HG02870 (cell line): ENCODE measurements around the gene FZD1.

Source experiments
- ATAC-seq: cut with Tn5 transposase; IDR thresholded peaks from one replicate; pipeline ENCODE4 v1.9.1; 2021; ENCODE audit warnings: mild to moderate bottlenecking, moderate library complexity; ENCODE audit not compliant: unreplicated experiment

The FZD1 gene

DNA sequence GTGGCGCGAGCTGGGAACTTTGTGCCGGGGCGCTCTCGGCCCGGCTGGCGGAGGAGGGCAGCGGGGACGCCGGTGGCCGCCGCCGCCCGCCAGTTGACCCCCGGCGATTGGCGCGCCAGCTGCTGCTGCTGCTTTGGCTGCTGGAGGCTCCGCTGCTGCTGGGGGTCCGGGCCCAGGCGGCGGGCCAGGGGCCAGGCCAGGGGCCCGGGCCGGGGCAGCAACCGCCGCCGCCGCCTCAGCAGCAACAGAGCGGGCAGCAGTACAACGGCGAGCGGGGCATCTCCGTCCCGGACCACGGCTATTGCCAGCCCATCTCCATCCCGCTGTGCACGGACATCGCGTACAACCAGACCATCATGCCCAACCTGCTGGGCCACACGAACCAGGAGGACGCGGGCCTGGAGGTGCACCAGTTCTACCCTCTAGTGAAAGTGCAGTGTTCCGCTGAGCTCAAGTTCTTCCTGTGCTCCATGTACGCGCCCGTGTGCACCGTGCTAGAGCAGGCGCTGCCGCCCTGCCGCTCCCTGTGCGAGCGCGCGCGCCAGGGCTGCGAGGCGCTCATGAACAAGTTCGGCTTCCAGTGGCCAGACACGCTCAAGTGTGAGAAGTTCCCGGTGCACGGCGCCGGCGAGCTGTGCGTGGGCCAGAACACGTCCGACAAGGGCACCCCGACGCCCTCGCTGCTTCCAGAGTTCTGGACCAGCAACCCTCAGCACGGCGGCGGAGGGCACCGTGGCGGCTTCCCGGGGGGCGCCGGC lies 870 bp downstream of the FZD1 start:
- ATAC-seq: peak; percentile 34

DNA sequence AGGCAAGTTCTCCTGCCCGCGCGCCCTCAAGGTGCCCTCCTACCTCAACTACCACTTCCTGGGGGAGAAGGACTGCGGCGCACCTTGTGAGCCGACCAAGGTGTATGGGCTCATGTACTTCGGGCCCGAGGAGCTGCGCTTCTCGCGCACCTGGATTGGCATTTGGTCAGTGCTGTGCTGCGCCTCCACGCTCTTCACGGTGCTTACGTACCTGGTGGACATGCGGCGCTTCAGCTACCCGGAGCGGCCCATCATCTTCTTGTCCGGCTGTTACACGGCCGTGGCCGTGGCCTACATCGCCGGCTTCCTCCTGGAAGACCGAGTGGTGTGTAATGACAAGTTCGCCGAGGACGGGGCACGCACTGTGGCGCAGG lies 1.4 kb downstream of the FZD1 start:
- ATAC-seq: no peak

DNA sequence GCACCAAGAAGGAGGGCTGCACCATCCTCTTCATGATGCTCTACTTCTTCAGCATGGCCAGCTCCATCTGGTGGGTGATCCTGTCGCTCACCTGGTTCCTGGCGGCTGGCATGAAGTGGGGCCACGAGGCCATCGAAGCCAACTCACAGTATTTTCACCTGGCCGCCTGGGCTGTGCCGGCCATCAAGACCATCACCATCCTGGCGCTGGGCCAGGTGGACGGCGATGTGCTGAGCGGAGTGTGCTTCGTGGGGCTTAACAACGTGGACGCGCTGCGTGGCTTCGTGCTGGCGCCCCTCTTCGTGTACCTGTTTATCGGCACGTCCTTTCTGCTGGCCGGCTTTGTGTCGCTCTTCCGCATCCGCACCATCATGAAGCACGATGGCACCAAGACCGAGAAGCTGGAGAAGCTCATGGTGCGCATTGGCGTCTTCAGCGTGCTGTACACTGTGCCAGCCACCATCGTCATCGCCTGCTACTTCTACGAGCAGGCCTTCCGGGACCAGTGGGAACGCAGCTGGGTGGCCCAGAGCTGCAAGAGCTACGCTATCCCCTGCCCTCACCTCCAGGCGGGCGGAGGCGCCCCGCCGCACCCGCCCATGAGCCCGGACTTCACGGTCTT lies 1.9 kb downstream of the FZD1 start:
- ATAC-seq: no peak

- ATAC-seq: no peak
Measured at GRCh38 chr7:91266689-91267090, 2.5 kb downstream of the FZD1 start.

DNA sequence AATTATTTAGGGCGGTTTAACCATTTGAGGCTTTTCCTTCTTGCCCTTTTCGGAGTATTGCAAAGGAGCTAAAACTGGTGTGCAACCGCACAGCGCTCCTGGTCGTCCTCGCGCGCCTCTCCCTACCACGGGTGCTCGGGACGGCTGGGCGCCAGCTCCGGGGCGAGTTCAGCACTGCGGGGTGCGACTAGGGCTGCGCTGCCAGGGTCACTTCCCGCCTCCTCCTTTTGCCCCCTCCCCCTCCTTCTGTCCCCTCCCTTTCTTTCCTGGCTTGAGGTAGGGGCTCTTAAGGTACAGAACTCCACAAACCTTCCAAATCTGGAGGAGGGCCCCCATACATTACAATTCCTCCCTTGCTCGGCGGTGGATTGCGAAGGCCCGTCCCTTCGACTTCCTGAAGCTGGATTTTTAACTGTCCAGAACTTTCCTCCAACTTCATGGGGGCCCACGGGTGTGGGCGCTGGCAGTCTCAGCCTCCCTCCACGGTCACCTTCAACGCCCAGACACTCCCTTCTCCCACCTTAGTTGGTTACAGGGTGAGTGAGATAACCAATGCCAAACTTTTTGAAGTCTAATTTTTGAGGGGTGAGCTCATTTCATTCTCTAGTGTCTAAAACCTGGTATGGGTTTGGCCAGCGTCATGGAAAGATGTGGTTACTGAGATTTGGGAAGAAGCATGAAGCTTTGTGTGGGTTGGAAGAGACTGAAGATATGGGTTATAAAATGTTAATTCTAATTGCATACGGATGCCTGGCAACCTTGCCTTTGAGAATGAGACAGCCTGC lies 3.1 kb downstream of the FZD1 start:
- ATAC-seq: no peak

- ATAC-seq: no peak
Measured at GRCh38 chr7:91270372-91270771, 6.1 kb downstream of the FZD1 start.

- peak; percentile 95 for ATAC-seq
Measured at GRCh38 chr7:91276909-91277308, 12.7 kb downstream of the FZD1 start.

DNA sequence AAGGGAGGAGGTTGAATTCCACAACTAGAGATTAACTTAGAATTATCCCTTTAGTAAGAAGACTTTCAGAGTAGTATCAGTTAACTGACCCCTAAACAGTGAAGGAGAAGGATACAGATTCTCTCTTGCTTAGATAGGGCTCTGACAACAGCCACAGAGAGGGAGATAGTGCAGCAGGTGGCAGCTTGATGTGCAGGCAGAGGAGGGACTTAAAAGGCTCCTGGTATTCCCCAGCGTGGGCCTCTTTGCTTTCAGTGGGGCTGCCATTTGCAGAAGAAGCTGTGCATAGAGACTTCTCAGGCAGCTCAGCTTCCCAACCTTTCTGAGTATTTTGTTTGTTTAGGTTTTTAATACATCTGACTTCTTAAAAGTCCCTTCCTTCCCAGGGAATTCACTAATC lies 16.0 kb downstream of the FZD1 start:
- ATAC-seq: peak; percentile 40

GRCh38 chr7:91280604-91281003 lies 16.4 kb downstream of the FZD1 start:
- ATAC-seq: no peak

- no peak for ATAC-seq
Measured at GRCh38 chr7:91285696-91286355, 21.6 kb downstream of the FZD1 start.

DNA sequence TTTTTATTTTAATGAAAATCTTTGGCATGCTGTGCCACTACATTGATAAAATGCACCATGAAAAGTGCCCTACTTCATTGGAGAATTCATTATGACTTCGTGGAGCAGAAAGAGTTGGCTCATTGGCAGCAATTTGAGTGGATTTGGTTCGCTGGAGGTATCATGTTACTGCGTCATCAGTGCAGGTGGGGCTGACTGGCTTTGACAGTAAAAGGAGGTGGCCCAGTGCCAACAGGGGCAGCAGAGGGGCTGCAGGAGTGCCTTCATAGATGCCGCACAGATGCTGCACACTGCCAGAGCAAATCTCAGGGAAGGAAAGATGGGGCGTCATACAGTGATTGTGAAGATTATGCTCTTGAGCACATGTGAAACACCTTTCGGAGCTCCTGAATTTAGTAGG lies 22.2 kb downstream of the FZD1 start:
- ATAC-seq: no peak

- no peak for ATAC-seq
Measured at GRCh38 chr7:91287371-91288084, 23.3 kb downstream of the FZD1 start.

GRCh38 chr7:91288208-91288824 lies 24.1 kb downstream of the FZD1 start:
- ATAC-seq: peak; percentile 68

DNA sequence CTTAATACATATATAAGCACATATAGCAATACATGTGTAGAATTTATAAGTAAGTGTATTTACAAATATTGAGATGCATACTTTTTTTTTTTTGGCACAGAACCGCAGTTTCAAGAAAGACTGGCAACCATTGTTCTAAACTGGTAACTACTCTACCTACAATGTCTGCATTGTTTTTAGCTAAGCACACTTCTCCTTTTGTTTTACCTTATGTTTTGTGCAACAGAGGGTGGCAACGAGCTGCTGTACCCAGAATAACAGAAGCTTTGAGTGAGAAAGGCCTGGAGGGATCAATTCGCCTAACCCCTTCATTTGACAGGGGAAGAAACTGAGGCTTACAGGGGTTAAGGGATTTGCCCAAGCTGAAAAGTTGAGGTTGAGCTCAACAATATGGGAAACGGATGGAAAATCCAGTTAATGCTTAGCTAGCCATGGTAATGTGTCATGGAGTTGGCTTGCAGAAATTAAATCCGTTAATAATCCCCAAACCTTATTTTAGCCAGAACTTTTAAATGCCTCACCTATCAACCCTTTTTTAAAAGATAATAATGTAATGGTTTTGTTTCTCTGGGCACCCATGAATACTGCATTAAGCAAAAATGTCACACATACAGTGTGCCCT lies 25.5 kb downstream of the FZD1 start:
- no peak for ATAC-seq

DNA sequence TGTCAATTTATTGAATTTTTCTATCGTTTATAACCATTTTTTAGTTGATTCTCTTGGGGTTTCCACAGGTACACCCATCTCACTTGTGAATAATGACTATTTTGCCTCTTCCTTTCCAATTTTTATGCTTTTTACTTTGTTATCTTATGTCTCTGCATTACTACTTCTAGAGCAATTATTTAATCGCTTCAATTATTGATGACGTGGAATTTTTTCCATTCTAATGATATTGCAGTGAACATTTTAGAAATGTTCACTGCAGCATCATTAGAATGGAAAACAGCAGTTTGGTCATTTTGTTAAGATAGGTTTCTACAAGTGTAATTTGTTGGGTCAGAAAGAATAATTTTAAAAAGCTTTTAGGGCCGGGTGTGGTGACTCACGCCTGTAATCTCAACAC lies 27.1 kb downstream of the FZD1 start:
- ATAC-seq: no peak

DNA sequence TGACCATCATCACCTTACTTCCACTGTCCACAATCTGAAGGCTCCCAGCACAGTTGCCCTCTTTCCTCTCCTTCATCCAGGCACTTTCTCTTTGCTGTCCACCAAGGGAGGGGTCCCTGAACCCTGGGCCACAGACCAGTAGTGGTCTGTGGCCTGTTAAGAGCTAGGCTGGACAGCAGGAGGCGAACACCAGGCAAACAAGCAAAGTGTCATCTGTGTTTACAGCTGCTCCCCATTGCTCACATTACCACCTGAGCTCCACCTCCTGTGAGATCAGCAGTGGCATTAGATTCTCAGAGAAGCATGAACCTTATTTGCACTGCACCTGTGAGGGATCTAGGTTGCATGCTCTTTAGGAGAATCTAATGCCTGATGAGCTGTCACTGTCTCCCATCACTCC lies 27.7 kb downstream of the FZD1 start:
- ATAC-seq: no peak

DNA sequence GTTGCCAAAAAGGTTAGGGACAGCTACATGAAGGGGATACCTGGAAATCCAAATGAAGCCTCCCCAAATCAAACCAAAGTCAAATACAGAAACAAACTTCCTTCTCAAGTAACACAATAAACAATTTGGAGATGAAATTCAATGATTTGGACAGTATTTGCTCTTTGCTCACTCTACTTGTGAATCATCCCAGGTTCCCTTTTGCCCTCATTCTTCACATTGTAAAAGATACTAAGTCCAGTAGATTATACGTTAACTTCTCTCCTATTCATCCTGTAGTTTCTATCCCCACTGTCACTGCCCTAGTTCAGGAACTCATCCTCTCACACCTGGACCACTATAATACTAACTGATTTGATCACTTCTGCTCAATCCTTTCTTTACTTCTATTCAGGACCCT lies 28.3 kb downstream of the FZD1 start:
- no peak for ATAC-seq

GRCh38 chr7:91293136-91293535 lies 28.9 kb downstream of the FZD1 start:
- no peak for ATAC-seq

DNA sequence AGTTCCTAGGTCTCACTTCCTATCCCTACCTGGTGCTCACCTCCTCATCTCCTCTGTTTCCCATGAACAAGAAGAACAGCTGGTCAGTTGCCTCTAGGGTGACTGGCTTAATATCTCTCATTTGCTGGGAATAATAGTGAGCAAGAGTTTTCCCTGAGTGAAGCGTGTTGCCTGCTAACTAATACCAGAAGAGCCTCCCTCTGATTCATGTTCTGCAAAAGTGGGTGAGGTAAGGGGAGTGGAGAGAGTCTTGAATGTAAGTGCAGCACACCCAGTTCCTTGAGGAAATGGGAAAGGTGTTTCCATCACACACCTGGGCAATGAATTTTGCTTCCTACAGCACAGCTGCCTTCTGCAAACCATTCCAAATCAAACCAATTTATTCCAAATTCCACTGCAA lies 29.6 kb downstream of the FZD1 start:
- ATAC-seq: no peak

- no peak for ATAC-seq
Measured at GRCh38 chr7:91294639-91295220, 30.5 kb downstream of the FZD1 start.
